ENCODE measurements around the gene LCTL.

DNA sequence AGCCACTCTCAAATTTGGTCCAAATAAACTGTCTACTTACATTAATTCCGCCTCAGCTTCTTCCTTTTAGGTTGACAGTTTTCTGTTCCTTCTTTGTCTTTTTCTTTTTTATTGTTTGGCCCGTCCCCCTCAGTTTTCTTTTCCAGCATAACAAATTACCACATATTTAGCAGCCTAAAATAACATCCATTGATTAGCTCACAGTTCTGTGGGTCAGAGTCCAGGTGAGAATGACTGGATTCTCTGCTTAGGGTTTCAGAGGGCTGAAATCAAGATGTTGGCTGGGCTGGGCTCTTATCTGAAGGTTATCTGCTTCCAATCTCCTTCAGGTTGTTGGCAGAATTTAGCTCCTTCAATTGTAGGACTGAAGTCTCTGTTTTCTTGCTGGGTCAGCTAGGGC, 24.6 kb upstream of the LCTL start:
- TF ChIP-seq, protein P1, sequence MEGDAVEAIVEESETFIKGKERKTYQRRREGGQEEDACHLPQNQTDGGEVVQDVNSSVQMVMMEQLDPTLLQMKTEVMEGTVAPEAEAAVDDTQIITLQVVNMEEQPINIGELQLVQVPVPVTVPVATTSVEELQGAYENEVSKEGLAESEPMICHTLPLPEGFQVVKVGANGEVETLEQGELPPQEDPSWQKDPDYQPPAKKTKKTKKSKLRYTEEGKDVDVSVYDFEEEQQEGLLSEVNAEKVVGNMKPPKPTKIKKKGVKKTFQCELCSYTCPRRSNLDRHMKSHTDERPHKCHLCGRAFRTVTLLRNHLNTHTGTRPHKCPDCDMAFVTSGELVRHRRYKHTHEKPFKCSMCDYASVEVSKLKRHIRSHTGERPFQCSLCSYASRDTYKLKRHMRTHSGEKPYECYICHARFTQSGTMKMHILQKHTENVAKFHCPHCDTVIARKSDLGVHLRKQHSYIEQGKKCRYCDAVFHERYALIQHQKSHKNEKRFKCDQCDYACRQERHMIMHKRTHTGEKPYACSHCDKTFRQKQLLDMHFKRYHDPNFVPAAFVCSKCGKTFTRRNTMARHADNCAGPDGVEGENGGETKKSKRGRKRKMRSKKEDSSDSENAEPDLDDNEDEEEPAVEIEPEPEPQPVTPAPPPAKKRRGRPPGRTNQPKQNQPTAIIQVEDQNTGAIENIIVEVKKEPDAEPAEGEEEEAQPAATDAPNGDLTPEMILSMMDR (IDR thresholded peaks at IDR 0.05; ENCODE audit: low read depth, low read length, poor library complexity, severe bottlenecking) = no peak
- TF ChIP-seq EZH2phosphoT487 (IDR thresholded peaks at IDR 0.05; ENCODE audit: borderline replicate concordance, low read length) = no peak

All from DOHH2 (cell line).